Stimulated activated CD4-positive, alpha-beta T cell treated with anti-CD3 and anti-CD28 coated beads, Interleukin-4, amount 100 ng/mL, for 48 hours (primary cell): ENCODE measurements around the gene VIPR2.

Experiments used
- DNase-seq, 2 donors: peaks; one replicate each; pipeline ENCODE4 v3.0.0-alpha.2; 2020; ENCODE audit warnings: low read depth in 2 of 2

Gene VIPR2

DNA sequence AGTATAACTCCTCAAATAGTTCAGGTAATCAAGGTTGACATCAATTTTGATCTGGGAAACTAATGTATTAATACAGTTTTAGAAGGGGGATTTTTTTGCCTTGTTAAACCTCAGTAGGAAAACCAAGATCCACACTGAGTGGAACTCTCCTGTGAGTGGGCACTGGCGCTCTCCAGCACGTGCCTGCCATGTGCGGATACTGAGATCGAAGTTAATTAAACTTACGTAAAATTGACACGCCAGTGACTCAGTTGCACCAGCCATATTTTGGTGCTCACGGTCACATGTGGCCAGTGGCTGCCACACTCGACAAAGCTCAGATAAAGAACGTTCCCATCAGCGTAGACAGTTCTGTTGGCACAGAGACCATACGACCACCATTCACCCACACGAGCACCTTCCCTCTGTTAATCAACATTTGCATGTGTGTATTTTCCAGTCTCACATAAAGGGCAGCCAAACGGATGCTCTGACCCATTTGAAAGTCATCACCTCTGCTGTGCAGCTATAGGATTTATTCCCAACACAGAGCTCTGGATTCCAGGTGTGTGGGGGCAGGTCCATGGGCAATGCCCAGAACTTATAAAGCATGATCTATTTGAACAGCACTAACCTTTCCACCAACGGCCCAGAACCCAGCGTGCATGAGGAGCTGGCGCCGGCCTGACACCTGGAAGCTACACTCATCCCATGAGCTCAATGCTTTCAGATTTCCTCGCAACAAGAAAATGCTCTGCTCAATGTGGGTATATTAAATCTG lies 77.7 kb downstream of the VIPR2 start:
- DNase-seq = no peak

DNA sequence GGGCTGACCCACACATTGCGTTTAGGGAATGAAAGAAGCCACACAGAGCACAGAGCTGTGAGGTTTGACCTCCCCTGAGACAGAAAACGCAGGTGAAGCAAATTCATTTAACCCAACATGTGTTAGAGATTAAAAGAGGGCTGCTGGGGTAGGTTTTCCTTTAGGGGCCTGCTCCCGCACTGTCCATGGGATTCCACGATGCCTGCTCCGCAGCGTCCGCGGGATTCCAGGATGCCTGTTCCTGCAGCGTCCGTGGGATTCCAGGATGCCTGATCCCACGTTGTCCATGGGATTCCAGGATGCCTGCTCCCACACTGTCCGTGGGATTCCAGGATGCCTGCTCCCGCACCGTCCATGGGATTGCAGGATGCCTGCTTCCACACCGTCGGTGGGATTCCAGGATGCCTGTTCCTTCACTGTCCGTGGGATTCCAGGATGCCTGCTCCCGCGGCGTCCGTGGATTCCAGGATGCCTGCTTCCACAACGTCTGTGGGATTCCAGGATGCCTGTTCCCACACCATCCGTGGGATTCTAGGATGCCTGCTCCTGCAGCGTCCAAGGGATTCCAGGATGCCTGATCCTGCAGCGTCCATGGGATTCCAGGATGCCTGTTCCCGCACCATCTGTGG lies 78.7 kb downstream of the VIPR2 start:
- no peak for DNase-seq

DNA sequence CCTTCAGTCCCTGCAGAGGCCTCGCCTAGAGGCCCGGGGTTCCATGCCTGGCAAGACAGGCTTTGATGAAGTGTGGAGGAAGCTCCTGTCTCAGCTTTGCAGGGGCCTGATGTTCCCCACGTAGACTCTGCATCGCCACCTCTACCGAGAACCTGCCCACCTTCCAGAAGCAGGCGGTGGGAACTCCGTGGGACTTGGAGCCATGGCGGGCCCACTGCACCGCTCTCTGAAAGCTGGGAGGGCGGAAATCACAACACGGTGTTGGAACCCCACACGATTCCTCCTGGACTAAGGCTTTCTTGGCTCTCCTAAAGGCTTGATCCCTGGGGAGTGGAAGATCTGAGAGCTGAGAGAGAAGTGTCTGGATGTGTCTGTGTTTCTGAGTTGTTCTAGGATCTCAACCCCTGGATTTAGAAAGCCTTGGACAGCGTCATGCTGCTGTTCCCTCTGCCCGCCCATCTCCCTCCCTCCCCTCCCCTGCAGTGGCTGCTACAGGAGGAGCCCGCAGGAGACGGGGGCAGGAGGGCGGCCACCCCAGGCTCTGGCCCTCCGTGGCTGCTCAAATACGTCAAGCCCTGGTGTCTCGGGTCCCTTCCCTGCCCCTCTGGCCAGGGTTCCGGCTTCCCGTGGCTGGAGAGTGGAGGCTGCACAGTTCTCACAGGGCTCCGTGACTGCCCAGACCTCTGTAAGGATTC lies 79.7 kb downstream of the VIPR2 start:
- no peak for DNase-seq

DNA sequence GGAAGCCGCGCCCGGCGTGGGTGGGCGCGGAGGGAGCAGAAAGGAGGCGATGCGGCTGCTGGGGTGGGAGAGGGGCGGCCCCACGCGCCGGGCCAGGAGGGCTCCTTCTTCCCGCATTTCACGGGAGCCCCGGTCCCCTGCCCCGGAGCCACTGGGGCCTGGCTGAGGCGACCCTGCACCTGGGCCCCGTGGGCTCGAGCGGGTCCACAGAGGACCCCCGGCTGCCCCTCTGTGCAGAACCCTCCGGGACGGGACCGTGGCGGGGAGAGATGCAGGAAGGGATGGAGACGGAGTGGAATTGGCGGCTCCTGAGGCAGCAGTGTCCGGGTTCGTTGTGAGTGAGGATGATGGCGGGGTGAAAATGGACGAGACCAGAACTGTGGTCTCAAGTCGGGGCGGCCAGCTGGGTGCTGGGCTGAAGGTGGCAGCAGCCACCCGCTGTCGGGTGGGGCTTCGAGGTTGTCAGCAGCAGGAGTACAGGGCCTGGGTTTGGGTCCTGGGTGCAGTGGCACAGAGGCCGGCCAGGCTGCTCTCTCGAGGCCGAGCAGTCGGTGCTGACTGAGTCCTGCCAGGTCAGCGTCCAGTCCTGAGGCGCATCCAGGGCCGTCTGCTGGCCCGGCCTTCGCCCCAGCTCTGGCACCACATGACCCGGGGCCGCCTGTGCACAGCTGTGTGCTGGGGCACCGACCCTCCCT lies 80.4 kb downstream of the VIPR2 start:
- no peak for DNase-seq

DNA sequence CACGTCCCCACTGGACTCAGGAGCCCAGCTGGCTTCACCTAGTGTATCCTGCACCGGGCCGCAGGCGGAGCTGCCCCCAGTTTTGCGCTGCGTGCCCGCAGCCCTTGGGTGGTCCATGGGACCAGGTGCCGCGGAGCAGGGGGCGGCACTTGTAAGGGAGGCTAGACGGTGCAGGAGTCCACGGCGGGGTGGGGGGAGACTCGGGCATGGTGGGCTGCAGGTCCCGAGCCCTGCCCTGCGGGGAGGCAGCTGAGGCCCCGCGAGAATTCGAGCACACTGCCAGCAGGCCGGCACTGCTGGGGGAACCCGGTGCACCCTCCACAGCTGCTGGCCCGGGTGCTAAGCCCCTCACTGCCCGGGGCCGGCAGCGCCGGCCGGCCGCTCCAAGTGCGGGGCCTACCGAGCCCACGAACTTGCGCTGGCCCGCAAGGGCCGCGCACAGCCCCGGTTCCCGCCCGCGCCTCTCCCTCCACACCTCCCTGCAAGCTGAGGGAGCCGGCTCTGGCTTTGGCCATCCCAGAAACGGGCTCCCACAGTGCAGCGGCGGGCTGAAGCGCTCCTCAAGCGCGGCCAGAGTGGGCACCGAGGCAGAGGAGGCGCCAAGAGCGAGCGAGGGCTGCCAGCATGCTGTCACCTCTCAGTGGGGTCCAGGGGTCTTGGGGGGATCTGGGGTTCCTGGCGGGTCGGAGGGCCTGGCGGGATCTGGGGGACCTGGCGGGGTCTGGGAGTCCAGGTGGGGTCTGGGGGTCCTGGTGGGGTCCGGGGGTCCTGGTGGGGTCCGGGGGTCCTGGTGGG lies 81.4 kb downstream of the VIPR2 start:
- DNase-seq = no peak

DNA sequence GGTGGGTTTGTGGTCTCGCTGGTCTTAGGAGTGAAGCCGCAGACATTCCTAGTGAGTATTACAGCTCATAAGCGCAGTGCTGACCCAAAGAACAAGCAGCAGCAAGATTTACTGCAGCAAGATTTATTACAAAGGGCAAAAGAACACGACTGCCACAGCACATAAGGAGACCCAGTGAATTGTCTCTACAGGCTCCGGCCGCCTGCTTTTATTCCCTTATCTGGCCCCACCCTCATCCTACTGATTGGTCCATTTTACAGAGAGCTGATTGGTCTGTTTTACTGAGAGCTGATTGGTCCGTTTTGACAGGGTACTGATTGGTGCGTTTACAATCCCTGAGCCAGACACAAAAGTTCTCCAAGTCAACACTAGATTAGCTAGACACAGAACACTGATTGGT lies 82.1 kb downstream of the VIPR2 start:
- no peak for DNase-seq

DNA sequence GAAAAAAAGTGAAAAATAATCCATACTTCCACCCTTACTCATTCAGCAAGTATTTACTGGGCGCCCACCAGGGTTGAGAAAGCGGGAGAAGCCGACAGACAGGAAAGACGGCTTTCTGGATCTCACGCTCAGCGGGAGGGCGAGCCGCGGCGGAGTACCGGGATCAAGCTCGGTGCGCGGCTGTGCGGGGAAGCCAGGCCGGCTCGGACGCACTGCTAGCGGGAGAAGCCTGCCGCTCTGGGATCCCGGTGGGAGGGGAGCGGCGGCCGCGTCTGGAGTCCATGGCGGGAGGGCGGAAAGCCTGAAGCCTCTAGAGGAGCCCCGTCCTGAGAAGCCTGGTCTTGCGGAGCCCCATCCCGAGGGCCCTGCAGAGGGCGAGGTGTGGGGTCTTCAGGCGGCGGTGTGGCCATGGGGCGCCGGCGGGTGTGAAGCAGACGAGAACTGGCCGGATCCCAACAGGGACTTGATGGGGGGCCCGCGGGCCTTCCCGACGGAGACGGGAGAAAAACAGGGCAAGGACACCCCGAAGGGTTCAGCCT lies 82.9 kb downstream of the VIPR2 start:
- DNase-seq = no peak

DNA sequence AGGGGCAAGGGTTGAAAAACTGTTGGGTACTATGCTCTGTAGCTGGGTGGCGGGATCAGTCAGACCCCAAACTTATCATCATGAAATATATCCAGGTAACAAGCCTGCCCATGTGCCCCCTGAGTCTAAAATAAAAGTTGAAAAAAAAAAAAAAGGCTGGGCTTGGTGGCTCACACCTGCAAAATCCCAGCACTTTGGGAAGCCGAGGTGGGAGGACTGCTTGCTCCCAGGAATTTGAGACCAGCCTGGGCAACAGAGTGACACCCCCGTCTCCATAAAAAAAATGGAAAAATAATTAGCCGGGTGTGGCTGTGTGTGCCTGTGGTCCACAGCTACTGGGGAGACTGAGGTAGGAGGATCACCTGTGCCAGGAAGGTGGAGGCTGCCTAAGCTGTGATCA lies 83.5 kb downstream of the VIPR2 start:
- no peak for DNase-seq

DNA sequence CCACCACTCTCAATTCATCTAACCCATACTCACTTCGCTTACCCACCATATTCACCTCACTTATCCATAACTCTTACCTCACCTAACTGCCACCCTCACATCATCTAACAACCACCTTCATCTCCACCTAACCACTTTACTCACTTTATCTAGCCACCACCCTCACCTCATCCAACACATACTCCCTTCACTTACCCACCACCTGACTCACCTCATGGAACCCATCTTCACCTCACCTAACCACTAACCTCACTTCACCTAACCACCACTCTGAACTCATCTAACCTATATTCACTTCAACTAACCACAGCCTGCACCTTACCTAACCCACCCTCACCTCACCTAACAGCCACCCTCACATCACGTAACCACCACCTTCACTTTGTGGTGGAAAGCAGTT lies 84.2 kb downstream of the VIPR2 start:
- DNase-seq = no peak

DNA sequence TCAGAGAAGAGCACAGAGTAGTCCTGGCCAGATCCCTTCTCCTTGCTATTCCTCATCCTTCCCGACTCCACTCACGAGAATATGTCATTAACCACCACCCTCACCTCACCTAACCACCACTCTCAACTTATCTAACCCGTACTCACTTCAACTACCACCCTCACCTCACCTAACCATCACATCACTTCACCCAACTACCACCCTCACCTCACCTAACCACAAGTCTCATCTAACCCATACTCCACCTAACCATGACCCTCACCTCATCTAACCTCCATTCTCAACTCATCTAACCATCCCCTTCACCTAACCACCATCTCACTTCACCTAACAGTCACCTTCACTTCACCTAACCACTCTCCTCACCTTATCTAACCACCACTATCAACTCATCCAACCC lies 85.0 kb downstream of the VIPR2 start:
- no peak for DNase-seq

DNA sequence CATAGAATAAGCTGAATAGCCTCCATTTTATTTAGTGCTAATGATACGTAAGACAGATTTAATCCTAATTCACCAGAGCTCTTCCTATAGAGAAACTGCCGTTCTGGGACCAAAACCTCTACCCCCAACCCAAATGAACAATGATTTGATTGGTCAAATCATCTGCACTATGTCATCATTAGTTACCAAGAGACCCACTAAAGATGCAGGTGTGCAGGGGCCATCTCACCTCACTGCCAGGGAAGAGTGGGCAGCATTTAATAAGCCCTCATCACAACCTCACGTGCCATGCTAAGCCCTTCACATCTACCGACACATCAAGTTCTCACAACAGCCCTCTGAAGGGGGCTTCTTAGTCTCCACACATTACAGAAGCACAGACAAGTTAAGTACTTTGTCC lies 87.0 kb downstream of the VIPR2 start:
- DNase-seq = no peak

DNA sequence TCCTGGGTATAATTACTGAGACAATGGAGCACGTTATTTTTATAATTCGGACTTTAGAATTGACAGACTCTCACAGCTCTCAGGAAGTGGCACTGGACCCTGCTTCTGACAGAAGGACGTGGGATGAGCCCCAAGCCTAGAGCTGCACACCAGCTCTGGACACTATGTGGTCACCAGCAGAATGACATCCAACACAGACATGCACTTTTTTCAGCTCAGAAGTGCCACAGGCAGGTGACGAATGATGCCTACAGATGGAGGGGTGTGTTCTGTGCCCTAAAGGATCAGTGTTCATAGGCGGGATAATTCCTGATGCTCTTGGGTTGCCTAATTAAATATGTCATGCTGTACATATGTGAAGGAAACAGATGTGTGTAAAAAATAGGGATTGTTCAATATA lies 87.9 kb downstream of the VIPR2 start:
- DNase-seq = no peak

DNA sequence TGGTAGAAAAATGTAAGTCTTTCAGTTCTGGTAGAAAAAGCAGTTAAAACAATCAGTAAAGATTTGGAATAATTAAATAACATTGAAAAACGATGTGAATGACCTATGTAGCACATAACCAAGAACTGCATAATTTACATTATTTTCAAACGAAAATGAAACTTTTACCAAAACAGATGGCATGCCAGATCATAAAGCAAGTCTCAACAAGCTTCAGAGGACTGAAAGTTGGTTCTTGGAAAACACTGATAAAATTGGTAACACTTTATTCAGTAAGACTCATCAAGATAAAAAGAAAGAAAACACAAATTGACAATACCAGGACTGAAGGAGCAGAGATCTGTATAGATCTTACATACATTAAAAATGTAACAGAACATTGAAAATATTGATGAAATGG lies 92.8 kb downstream of the VIPR2 start:
- no peak for DNase-seq

DNA sequence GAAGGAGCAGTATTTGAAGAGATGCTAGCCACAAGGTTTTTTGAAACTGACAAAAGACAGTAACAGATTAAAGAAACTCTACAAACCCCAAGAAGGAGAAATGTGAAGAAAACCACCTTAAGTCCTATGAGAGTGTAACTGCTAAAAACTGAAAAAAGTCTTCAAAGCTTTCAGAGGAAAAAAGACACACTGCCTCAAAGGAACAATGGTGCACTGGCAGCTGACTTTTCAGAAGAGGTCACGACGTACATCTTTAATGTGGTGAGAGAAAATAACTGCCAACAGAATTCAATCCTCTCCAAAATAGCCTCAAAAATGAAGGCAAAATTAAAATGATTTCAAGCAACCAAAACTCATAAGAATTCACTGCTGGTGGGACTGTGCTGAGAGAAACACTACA lies 94.0 kb downstream of the VIPR2 start:
- no peak for DNase-seq

DNA sequence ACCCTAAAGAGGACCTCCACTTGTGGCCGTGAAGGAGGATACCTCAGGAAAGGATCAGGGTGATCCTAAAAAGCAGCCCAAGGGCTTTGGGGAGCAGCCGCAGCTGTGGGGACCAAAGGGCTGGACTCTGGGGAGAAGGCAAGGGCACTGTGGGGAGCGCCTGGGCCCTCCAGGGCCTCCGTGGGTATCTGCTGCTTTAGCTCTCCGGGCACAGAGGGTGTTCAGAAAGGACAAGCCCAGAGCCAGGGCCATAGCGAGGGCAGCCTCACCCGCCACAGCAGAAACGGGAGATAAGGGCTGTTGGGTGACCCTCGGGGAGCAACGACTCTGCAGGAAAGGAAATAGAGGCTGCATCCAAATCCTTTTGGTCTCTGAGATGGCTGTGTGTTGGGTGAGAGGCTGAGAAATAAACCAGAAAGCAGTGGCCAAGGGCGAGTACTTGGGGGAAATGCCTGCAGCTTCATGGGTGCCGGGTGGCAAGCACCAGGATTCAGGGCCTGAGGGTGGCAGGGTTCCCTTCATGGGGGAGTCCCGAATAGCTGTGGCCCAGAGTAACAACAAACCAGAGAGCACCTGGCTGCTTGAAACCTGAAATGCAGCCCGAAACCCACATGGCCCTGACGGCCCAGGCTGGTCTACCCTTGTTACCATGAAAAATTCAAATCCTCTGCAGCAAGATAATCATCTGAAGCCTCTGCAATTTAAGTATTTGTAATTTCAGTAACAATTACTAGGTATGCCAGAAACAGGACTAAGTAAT lies 95.2 kb downstream of the VIPR2 start:
- DNase-seq = no peak

DNA sequence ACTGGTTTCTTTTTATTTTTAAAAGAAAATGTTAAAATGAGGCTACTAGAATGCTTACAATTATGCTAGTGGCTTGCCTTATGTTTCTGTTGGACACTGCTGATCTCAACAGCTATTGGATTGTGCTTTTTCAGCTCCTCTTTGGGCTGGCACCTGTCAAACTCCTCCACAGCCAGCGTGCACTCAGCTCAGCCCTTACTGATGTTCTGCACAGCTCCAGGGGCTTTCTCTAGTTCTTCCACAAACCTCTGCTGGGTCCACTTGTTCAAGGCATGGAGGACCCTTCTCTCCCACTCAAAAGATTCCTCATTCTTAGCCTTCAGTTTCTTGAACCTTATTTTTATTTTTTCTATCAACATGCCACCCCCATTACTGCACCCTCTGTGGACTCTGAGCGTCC lies 96.0 kb downstream of the VIPR2 start:
- DNase-seq = no peak

DNA sequence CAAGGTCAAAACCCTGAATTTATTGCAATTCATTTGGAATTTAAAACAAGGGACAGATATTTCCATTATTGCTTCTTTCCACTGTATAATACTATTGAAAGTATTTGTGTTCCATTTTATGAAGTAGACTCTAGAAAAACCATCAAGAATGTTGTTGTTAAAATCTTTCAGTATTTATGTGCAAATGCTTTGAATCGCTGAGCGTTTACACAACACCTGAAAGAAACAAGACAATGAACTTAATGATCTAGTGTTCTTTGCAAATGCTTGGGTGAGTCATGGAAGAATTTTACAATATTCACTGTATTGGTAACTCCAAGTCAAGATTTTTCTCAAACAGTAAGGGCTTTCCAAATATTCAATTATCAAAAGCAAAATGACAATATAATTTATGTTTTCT lies 97.1 kb downstream of the VIPR2 start:
- no peak for DNase-seq

DNA sequence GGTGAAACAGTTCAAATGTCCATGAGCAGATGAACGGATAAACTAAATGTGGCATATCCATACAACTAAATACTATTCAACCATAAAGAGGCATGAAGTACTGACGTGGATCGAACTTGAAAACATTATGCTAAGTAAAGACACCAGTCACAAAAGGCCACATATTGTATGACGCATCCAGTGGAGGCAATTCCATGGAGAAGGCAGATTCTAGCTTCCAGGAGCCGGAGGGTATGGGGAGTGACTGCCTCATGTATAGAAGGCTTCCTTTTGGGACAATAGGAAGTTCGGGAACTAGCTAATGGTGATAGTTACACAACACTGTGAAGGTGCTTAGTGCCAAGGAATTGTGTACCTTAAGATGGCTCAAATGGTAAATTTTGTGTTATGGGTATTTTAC lies 98.4 kb downstream of the VIPR2 start:
- no peak for DNase-seq

DNA sequence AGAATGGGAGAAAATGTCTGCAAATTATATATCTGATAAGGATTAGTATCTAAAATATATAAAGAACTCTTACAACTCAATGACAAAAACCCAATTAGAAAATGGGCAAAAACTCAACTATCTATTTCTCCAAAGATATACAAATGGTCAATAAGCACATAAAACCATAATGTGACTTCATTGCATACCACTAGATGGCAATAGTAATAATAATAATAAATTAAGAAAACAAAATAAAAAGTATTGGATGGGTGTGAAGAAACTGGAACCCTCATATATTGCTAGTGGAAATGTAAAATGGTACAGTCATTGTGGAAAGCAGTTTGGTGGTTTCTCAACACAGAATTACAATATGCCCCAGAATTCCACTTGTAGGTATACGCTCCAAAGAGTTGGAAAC lies 98.8 kb downstream of the VIPR2 start:
- no peak for DNase-seq

DNA sequence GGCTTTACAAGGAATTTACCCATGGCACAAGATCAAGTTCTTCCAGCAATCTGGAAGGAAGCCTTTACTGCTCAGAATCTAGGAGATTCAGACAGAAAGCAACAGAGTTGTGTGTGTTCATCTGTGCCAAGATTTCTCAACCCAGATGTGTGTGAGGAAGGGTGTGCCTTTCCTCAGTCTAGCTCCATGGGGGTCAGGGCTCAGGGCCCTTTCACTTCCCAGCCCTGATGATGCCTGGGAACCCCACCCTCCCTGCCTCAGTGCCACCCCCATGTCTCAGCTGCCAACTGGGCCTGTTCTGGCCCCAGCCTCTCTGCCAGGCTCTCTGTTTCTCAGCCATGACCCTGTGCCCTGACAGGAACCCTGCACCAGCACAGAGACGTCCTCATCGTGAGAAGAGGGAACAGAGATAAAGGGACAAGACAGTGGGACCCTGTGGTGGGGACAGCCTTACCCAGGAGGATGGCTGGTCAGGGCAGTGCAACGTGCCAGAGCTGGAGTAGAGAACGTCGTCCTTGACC lies 102.0 kb downstream of the VIPR2 start:
- DNase-seq = no peak

DNA sequence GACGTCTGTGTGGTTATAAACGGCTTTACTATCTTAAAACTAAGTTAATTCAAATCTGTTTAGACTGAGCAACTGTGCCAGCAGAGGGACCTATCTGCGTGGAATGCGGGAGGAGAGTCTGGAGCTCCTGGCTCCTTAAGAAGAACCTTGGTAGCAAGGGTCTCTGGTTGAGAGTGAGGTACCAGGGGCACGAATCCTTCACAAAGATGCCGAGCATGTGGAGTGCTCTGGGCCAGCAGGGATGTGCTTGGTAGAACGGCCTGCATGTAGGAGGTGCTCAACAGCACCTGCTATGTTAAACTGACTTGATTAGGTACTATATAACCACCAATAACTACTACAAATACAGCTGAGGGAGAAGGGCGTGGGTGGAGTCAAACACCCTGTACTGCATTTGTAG lies 102.6 kb downstream of the VIPR2 start:
- DNase-seq = no peak
